Caco-2 (cell line): ENCODE results near the gene GAGE1. TPM values are rescaled to one million over a fixed set of nuclear protein-coding genes. Genes with fewer than 3 reads are reported as not detected.
"Not testable (repeated sequence)": the region's sequence is repeated elsewhere in the genome, so short reads cannot be mapped to it uniquely, and the experiment has no call there.

Source experiments
- Bru-seq: library from RNA; stranded (reverse); fragments of 400-500 nt; gene quantifications from one replicate; lab custom pipeline; 2021; lab: Mats Ljungman, UMichigan
- BruChase-seq, 2 experiments: library from RNA; stranded (reverse); fragments of 400-500 nt; gene quantifications; one replicate each; lab custom pipeline; 2021; lab: Mats Ljungman, UMichigan
- BruUV-seq: library from RNA; stranded (reverse); fragments of 400-500 nt; replicated peaks from 2 replicates; lab custom pipeline; 2021; lab: Mats Ljungman, UMichigan
- CTCF ChIA-PET: fragments of 300-600 bp; sonication (Branson Sonifier 250); formaldehyde crosslinking; loops from one replicate; lab custom pipeline; 2022; ENCODE audit warnings: antibody characterized with exemption; lab: Charles Lee
- POLR2A ChIA-PET: fragments of 300-600 bp; sonication (Branson Sonifier 250); formaldehyde crosslinking; loops from one replicate; lab custom pipeline; 2022; ENCODE audit warnings: antibody characterized with exemption; lab: Charles Lee
- DNase-seq, 2 experiments: peaks; one replicate each; pipeline versions ENCODE4 v3.0.0 to v3.0.0-alpha.2; 2020 to 2022
- H3K27me3 ChIP-seq: replicated peaks from 2 replicates; pipeline ENCODE4 v1.6.0; 2011; ENCODE audit warnings: low read length; ENCODE audit not compliant: control insufficient read depth, insufficient read depth
- H3K36me3 ChIP-seq: 2 replicates; pipeline ENCODE4 v1.5.1; 2011; ENCODE audit warnings: low read length; ENCODE audit not compliant: control insufficient read depth, insufficient read depth
- H3K4me1 ChIP-seq: fragments of 250-450 bp; sonication (Bioruptor Pico); 2 replicates; pipeline ENCODE4 v1.5.1; 2020; ENCODE audit warnings: mild to moderate bottlenecking
- H3K4me3 ChIP-seq: 2 replicates; pipeline ENCODE4 v1.5.1; 2011; ENCODE audit warnings: low read depth, mild to moderate bottlenecking, control low read depth, low read length
- H3K9me3 ChIP-seq: fragments of 250-450 bp; sonication (Bioruptor Pico); 2 replicates; pipeline ENCODE4 v1.5.1; 2020; ENCODE audit warnings: mild to moderate bottlenecking, moderate library complexity
- H3K27ac Mint-ChIP-seq: one replicate; pipeline ENCODE4 v1.8.0; 2022; ENCODE audit warnings: mixed read lengths; ENCODE audit not compliant: unreplicated experiment
- H3K27me3 Mint-ChIP-seq: one replicate; pipeline ENCODE4 v1.8.0; 2022; ENCODE audit warnings: mixed read lengths; ENCODE audit not compliant: insufficient read depth, unreplicated experiment
- H3K36me3 Mint-ChIP-seq: one replicate; pipeline ENCODE4 v1.8.0; 2022; ENCODE audit warnings: mild to moderate bottlenecking, mixed read lengths; ENCODE audit not compliant: insufficient read depth, unreplicated experiment
- H3K4me1 Mint-ChIP-seq: one replicate; pipeline ENCODE4 v1.8.0; 2022; ENCODE audit warnings: low read depth, mixed read lengths; ENCODE audit not compliant: unreplicated experiment
- H3K4me3 Mint-ChIP-seq: one replicate; pipeline ENCODE4 v1.8.0; 2022; ENCODE audit warnings: mild to moderate bottlenecking, moderate library complexity, mixed read lengths; ENCODE audit not compliant: unreplicated experiment
- H3K9me3 Mint-ChIP-seq: one replicate; pipeline ENCODE4 v1.8.0; 2022; ENCODE audit warnings: mixed read lengths; ENCODE audit not compliant: unreplicated experiment
- intact Hi-C: fragments of 100-400 bp; cut with micrococcal nuclease; formaldehyde crosslinking; loops from one replicate; pipeline ENCODE4 v1.10.0; 2022; ENCODE audit not compliant: unreplicated experiment
- long read RNA-seq: library from polyadenylated mRNA; stranded (forward); transcript quantifications from one replicate; pipeline ENCODE4 v2.0.0, GENCODE V29; 2022
- total RNA-seq: library from RNA; stranded (reverse); gene quantifications from 2 replicates; pipeline ENCODE4 v1.2.3, GENCODE V29; 2022

Gene GAGE1, protein sequence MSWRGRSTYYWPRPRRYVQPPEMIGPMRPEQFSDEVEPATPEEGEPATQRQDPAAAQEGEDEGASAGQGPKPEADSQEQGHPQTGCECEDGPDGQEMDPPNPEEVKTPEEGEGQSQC
- total RNA-seq (not detected in 2 replicates), Bru-seq, nascent RNA (not detected), BruChase-seq, experiment 1, labeled RNA remaining after a 2-hour chase (not detected), BruChase-seq, experiment 2, labeled RNA remaining after a 6-hour chase (not detected)
- long read RNA-seq = 0 reads

DNA sequence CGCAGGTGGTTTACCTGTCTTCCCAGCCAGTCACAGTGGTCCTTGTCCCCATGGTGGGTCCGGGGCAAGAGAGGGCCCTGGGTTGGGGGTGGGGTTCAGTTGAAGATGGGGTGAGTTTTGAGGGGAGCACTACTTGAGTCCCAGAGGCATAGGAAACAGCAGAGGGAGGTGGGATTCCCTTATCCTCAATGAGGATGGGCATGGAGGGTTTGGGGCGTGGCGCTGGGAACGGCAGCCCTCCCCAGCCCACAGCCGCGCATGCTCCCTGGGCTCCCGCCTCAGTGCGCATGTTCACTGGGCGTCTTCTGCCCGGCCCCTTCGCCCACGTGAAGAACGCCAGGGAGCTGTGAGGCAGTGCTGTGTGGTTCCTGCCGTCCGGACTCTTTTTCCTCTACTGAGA, at the start of gene GAGE1:
TSS of gene GAGE1 (plus strand) at position 301 of the 400 bp plus-strand sequence. CDS start 1,155 bp downstream, outside the sequence.
- CTCF ChIA-PET, intact Hi-C loops, H3K9me3 Mint-ChIP-seq, H3K27ac Mint-ChIP-seq, H3K4me3 ChIP-seq, H3K9me3 ChIP-seq, H3K4me1 ChIP-seq, H3K4me3 Mint-ChIP-seq, H3K4me1 Mint-ChIP-seq, H3K36me3 Mint-ChIP-seq, BruUV-seq, POLR2A ChIA-PET, H3K27me3 Mint-ChIP-seq, H3K27me3 ChIP-seq, DNase-seq, H3K36me3 ChIP-seq: not testable (repeated sequence)

DNA sequence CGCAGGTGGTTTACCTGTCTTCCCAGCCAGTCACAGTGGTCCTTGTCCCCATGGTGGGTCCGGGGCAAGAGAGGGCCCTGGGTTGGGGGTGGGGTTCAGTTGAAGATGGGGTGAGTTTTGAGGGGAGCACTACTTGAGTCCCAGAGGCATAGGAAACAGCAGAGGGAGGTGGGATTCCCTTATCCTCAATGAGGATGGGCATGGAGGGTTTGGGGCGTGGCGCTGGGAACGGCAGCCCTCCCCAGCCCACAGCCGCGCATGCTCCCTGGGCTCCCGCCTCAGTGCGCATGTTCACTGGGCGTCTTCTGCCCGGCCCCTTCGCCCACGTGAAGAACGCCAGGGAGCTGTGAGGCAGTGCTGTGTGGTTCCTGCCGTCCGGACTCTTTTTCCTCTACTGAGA, 47.8 kb upstream of the GAGE1 start, which contains the start of gene GAGE12E:
TSS of gene GAGE12E (plus strand) at position 301 of the 400 bp plus-strand sequence. CDS start 1,155 bp downstream, outside the sequence.
- BruUV-seq, DNase-seq, CTCF ChIA-PET, intact Hi-C loops, H3K4me3 ChIP-seq, H3K36me3 ChIP-seq, H3K4me1 ChIP-seq, H3K27ac Mint-ChIP-seq, H3K27me3 ChIP-seq, H3K27me3 Mint-ChIP-seq, H3K9me3 Mint-ChIP-seq, POLR2A ChIA-PET, H3K4me3 Mint-ChIP-seq, H3K9me3 ChIP-seq, H3K36me3 Mint-ChIP-seq, H3K4me1 Mint-ChIP-seq: not testable (repeated sequence)

DNA sequence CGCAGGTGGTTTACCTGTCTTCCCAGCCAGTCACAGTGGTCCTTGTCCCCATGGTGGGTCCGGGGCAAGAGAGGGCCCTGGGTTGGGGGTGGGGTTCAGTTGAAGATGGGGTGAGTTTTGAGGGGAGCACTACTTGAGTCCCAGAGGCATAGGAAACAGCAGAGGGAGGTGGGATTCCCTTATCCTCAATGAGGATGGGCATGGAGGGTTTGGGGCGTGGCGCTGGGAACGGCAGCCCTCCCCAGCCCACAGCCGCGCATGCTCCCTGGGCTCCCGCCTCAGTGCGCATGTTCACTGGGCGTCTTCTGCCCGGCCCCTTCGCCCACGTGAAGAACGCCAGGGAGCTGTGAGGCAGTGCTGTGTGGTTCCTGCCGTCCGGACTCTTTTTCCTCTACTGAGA, 38.3 kb upstream of the GAGE1 start, which contains the start of gene GAGE12F:
TSS of gene GAGE12F (plus strand) at position 301 of the 400 bp plus-strand sequence. CDS start 1,155 bp downstream, outside the sequence.
- H3K9me3 Mint-ChIP-seq, H3K36me3 ChIP-seq, H3K4me3 ChIP-seq, intact Hi-C loops, H3K9me3 ChIP-seq, BruUV-seq, DNase-seq, H3K4me3 Mint-ChIP-seq, H3K27me3 ChIP-seq, H3K27ac Mint-ChIP-seq, H3K36me3 Mint-ChIP-seq, H3K4me1 Mint-ChIP-seq, H3K4me1 ChIP-seq, CTCF ChIA-PET, POLR2A ChIA-PET, H3K27me3 Mint-ChIP-seq: not testable (repeated sequence)

DNA sequence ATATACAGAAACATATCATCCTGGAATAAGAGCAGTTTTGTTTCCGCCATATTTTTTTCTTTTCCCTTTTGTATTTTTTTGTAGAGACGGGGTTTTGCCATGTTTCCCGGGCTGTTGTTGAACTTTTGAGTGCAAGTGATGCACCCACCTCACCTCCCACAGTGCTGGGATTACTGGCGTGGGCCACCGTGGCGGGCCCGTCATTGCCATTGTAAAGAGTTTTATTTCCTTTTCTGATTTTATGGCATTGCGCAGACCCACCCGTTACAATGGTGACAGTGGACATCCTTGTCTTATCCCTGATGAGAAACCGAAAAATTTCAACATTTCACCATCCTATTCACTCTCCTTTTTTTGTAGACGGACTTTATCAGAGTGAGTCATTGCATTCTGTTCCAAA, 30.1 kb upstream of the GAGE1 start:
- H3K9me3 ChIP-seq, H3K4me1 Mint-ChIP-seq, H3K36me3 ChIP-seq, H3K27ac Mint-ChIP-seq, H3K9me3 Mint-ChIP-seq, H3K4me3 ChIP-seq, H3K4me1 ChIP-seq, POLR2A ChIA-PET, intact Hi-C loops, H3K36me3 Mint-ChIP-seq, H3K27me3 ChIP-seq, CTCF ChIA-PET, BruUV-seq, DNase-seq, H3K27me3 Mint-ChIP-seq, H3K4me3 Mint-ChIP-seq: not testable (repeated sequence)

DNA sequence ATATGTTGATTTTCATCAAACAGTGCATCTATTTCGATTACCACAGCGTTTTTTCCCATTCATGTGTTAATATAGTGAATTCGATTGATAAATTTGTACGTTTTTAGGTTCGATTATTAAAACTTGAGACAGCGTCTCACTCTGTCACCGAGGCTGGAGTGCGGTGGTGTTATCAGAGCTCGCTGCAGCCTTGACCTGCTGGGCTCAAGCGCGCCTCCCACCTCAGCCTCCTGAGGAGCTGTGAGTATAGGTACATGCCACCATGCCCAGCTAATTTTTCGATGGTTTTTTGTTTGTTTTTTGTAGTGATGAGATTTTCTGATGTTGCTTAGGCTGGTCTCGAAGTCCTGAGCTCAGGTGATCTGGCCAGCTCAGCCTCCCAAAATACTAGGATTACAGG, 29.7 kb upstream of the GAGE1 start:
- H3K9me3 ChIP-seq, BruUV-seq, H3K27me3 ChIP-seq, H3K27ac Mint-ChIP-seq, H3K4me1 Mint-ChIP-seq, intact Hi-C loops, H3K4me1 ChIP-seq, POLR2A ChIA-PET, H3K36me3 Mint-ChIP-seq, H3K27me3 Mint-ChIP-seq, H3K4me3 ChIP-seq, CTCF ChIA-PET, H3K36me3 ChIP-seq, DNase-seq, H3K9me3 Mint-ChIP-seq, H3K4me3 Mint-ChIP-seq: not testable (repeated sequence)

DNA sequence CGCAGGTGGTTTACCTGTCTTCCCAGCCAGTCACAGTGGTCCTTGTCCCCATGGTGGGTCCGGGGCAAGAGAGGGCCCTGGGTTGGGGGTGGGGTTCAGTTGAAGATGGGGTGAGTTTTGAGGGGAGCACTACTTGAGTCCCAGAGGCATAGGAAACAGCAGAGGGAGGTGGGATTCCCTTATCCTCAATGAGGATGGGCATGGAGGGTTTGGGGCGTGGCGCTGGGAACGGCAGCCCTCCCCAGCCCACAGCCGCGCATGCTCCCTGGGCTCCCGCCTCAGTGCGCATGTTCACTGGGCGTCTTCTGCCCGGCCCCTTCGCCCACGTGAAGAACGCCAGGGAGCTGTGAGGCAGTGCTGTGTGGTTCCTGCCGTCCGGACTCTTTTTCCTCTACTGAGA, 28.7 kb upstream of the GAGE1 start, which contains the start of gene GAGE12G:
TSS of gene GAGE12G (plus strand) at position 301 of the 400 bp plus-strand sequence. CDS start 1,155 bp downstream, outside the sequence.
- BruUV-seq, H3K27ac Mint-ChIP-seq, intact Hi-C loops, DNase-seq, H3K27me3 ChIP-seq, H3K27me3 Mint-ChIP-seq, H3K36me3 Mint-ChIP-seq, H3K4me1 Mint-ChIP-seq, H3K4me3 ChIP-seq, H3K9me3 Mint-ChIP-seq, H3K4me3 Mint-ChIP-seq, POLR2A ChIA-PET, H3K4me1 ChIP-seq, H3K9me3 ChIP-seq, H3K36me3 ChIP-seq, CTCF ChIA-PET: not testable (repeated sequence)

DNA sequence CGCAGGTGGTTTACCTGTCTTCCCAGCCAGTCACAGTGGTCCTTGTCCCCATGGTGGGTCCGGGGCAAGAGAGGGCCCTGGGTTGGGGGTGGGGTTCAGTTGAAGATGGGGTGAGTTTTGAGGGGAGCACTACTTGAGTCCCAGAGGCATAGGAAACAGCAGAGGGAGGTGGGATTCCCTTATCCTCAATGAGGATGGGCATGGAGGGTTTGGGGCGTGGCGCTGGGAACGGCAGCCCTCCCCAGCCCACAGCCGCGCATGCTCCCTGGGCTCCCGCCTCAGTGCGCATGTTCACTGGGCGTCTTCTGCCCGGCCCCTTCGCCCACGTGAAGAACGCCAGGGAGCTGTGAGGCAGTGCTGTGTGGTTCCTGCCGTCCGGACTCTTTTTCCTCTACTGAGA, 19.2 kb upstream of the GAGE1 start, which contains the start of gene GAGE12H:
TSS of gene GAGE12H (plus strand) at position 301 of the 400 bp plus-strand sequence. CDS start 1,155 bp downstream, outside the sequence.
- H3K4me1 ChIP-seq, H3K4me3 ChIP-seq, POLR2A ChIA-PET, H3K27ac Mint-ChIP-seq, H3K27me3 ChIP-seq, BruUV-seq, H3K36me3 Mint-ChIP-seq, H3K9me3 ChIP-seq, DNase-seq, H3K4me1 Mint-ChIP-seq, CTCF ChIA-PET, H3K4me3 Mint-ChIP-seq, H3K36me3 ChIP-seq, H3K9me3 Mint-ChIP-seq, H3K27me3 Mint-ChIP-seq, intact Hi-C loops: not testable (repeated sequence)
